Femur (tissue), 1 donor: ENCODE results near the gene RYR2.
"Not testable (repeated sequence)": the region's sequence is repeated elsewhere in the genome, so short reads cannot be mapped to it uniquely, and the experiment has no call there.

ENCODE experiments used
- DNase-seq: peaks from one replicate; pipeline ENCODE4 v3.0.0-alpha.2; 2017

The RYR2 gene

DNA sequence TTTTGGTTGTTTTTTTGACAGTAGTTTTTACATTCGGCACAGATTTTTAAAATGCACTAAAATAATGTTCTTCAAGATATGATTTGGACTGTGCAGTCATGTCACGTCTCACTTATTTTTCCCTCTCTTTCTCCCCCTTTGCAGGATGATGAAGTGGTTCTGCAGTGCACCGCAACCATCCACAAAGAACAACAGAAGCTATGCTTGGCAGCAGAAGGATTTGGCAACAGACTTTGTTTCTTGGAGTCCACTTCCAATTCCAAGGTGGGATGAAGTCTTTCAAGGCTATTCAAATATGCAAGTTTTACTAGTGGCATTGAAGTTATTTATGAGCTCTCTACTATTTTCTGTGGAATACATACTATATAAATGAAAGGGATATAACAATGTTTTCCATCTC lies 228.4 kb downstream of the RYR2 start:
- no peak for DNase-seq

DNA sequence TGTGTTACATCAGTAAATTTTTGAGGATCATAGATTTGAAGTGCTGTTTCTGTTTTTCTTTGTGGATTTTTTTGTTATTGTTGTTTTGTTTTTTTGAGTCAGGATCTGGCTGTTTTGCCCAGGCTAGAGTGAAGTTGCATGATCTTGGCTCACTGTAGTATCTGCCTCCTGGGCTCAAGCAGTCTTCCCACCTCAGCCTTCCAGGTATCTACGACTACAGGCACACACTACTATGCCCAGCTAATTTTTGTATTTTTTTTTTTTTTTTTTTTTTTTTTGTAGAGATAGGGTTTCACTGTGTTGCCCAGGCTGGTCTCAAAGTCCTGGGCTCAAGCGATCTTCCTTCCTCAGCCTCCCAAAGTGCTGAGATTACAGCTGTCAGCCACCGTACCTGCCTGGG lies 236.0 kb downstream of the RYR2 start:
- DNase-seq, result not testable (repeated sequence)

DNA sequence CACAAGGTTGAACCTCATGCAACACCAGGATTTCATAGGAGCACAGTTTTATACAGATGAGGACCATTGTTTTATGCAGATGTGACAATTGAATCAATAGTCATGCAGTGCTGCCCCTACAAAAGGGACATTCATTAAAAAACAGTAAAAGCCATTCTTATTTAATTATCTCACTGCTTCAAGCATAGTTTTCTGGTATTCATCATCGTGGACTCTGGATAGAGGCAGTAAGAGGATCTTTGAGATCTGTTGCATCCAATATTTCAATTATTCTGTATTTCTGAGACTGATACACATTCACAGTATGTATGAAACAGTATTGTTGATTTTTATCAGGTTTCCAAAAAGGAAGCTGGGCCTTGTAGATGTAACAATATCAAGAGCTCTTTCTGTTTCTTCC lies 237.6 kb downstream of the RYR2 start:
- no peak for DNase-seq

- no peak for DNase-seq
Measured at GRCh38 chr1:237281481-237281880, 239.5 kb downstream of the RYR2 start.

DNA sequence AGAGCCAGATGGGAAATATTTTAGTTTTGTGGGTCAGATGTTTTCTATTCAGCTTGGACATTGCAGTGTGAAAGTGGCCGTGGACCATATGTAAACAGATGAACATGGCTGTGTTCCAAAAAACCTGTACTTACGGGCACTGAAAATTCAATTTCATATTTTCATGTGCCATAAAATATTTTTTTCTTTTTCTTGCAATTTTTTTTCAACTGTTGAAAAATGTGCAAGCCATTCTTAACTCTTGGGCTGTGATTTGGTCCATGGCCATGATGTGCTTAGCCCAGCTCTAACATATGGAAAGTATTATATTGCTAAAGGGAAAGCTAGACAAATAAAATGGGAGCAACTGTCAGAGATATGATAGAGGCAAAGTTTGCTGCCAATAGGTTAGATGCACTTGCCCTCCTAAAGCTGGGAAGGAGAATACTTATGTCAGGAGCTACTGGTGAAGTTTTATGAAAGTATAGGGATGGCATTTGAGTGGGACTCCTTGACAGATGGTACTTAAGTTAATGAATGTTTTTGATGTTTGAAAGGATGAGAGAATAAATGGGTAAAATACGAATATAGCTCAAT lies 240.3 kb downstream of the RYR2 start:
- DNase-seq, result no peak

DNA sequence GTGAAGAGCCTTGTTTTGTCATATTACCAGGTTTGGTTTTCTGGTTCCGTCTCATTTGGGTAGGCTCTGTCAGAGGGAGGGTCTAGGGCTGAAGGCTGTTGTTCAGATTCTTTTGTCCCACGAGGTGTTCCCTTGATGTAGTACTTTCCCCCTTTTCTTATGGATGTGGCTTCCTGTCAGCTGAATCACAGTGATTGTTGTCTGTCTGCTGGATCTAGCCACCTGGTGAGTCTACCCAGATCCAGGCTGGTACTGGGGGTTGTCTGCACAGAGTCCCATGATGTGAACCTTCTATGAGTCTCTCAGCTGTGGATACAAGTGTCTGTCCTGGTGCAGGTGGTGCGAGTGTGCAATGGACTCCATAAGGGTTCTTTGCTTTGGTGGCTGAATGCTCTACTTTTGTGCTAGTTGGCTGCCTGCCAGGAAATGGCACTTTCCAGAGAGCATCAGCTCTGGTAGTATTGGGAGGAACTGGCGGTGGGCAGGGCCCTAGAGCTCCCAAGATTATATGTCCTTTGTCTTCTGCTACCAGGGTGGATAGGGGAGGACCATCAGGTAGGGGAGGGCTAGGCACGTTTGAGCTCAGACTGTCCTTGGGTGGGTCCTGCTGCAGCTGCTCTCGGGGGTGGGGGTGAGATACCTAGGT lies 246.0 kb downstream of the RYR2 start:
- DNase-seq, result no peak

DNA sequence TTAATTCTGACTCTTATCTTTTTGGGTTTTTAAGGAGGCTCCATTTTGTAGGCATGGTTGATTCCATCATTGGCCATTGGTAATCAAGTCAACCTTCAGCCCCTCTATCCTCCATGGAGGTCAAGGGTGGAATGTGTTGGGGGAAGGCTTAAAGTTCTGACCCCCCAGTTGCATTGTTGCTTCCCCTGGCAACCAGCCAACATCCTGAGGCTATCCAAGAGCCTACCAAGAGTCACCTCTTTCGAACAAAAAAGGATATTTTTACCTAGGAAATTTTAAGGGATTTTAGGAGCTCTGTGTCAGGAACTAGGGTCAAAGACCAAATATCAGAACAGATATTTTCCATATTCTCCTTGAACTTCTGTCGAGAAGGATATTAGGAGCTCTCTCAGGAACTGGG lies 251.8 kb downstream of the RYR2 start:
- DNase-seq, result no peak

GRCh38 chr1:237296861-237297260 lies 254.9 kb downstream of the RYR2 start:
- DNase-seq, result no peak

- no peak for DNase-seq
Measured at GRCh38 chr1:237300642-237301041, 258.7 kb downstream of the RYR2 start.

- DNase-seq, result no peak
Measured at GRCh38 chr1:237303929-237304328, 261.9 kb downstream of the RYR2 start.

DNA sequence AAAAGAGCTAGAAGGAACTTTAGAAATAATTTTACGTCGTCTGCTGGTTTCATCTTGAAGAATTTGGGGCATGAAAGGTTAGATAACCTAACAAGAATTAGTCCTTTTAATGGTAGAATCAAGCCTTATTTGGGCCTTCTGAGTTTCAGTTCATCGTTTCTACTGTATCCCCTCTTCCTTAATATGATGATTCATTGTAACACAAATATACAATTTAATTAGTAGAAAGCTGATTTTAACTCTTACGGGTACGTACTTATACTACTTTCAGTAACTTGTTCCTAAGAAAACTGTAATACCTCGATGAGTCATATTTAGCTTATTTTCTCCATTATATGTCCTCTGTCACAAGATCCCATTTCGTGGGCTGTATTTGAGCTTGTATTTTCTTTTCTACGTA lies 264.7 kb downstream of the RYR2 start:
- DNase-seq, result no peak

DNA sequence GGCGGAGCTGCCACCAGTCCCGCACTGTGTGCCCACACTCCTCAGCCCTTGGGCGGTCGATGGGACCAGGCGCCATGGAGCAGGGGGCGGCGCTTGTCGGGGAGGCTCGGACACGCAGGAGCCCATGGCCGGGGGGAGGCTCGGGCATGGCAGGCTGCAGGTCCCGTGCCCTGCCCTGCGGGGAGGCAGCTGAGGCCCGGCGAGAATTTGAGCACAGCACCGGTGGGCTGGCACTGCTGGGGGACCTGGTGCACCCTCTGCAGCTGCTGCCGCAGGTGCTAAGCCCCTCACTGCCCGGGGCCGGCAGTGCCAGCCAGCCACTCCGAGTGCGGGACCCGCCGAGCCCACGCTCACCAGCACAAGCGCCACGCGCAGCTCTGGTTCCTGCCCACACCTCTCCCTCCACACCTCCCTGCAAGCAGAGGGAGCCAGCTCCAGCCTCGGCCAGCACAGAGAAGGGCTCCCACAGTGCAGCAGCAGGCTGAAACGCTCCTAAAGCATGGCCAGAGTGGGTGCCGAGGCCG lies 267.7 kb downstream of the RYR2 start:
- DNase-seq, result no peak

DNA sequence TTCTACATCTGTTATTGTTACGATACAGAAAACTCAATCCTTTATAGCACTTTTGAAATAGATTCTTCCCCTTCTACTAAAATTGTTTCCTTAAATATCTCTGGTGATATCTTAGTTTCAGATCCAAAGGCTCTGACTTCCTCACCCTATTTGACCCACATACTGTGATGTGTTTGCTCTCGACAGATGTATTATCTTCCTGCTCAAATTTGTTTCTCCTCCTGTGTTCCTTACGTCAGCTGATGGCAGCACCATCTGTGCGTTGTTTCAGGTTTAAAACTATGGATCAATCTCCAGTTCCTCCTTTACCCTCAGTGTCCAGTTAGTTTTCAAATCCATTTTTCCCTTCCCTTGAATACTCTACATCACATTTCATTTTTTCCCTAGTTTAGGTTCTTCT lies 274.4 kb downstream of the RYR2 start:
- no peak for DNase-seq

DNA sequence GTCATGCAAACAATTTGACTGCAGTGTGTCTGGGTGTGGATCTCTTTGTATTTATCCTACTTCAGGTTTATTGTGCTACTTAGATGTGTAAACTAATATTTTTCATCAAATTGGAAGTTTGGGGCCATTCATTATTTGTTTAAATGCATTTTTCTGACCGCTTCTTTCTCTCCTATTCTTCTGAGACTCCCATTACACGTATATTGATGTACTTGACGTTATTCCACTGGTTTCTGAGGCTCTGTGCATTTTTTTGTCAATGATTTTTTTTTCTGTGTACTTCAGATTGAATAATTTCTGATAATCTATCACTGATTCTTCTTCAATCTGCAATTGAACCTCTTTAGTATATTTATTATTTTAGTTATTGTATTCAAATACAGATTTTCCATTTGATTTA lies 276.8 kb downstream of the RYR2 start:
- DNase-seq, result no peak

- DNase-seq, result no peak
Measured at GRCh38 chr1:237320890-237321289, 278.9 kb downstream of the RYR2 start.

- DNase-seq, result no peak
Measured at GRCh38 chr1:237324226-237324625, 282.2 kb downstream of the RYR2 start.

DNA sequence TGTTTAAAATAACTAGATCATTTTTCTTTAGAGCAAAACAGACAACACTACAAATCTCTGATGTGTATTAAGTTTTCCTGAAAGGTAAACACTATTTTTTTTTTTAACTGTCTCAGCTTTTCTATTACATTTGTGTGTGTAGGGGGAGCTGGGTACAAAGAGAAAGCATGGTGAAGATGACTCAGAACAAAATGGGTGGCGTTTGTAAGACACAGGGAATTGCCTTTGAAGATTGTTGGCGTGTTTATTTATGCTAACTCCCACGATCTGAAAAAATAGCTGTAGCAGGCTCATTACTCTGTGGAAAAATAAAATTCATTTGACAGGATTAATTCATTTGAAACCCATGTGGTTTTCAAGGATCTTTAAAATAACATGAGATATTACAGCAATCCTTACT lies 285.1 kb downstream of the RYR2 start:
- DNase-seq, result no peak

DNA sequence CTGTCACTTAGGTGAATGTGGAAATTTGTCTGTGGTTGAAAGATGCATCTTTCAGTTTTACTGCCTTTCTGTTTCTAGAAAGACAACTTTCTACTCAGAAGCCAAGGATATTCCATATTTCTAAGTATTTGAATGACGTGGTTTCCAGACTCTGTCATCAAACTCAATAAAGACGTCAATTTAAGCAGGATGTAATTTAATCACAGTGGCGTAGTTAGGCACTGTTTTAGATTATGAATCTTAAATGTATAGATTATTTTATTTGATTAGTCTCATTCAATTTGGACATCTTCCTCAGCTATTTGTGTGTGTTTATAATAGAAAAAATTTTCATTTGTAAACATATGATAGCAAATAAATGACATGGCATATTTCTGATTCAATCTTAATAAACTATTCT lies 298.9 kb downstream of the RYR2 start:
- no peak for DNase-seq

DNA sequence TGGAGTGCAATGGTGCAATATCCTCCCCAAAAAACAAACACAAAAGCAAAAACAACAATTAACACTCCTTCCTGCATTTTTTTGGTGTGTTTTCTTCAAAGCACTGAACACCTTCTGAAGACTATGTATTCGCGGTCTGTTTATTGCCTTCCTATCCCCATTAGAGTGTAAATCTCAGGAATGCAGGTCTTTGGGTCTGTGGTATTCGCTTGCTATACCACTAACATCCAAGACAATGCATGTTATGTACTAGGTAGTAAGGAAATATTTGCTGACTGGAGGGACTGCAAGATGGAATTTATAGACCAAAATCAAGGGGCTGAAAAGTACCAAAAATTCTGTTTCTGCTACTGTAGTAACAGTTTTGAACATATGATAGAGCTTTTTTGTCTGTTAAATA lies 299.4 kb downstream of the RYR2 start:
- no peak for DNase-seq

- DNase-seq, result no peak
Measured at GRCh38 chr1:237342730-237343129, 300.7 kb downstream of the RYR2 start.

DNA sequence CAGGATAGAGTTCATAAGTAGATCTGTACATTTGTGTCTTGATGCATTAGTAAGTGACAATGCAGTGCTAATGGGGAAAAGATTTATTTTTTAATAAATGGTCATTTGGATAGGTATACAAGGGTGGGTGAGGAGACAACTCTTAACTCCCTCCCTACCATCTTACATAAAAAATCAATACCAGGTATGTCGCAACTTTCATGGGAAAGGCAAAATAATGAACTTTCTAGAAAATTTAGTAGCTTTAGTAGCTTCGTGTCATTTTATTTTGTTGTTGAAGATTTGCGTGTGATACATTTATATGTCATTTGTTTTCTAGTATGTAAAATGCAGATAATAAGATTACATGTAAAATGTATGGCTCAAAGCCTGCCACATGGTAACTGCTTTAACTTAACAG lies 310.8 kb downstream of the RYR2 start:
- no peak for DNase-seq

- DNase-seq, result no peak
Measured at GRCh38 chr1:237353918-237354317, 311.9 kb downstream of the RYR2 start.

DNA sequence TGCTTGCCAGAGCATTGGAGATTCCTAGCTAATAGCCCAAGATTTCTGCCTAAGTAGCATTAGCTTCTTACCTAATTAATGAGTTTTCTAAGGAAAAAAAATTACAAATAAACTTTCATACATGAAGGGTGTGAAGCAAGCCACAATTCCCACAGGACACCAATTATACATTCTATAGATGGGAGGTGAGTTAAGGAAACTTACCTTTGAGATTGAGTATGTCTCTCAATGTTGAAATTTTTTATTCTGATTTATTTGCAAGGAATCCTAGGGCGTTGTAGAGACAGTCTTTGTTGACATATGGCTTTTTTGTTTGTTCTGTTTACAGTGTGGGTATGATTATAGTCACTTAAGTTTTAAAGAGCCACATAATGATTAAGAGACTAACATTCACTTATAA lies 313.0 kb downstream of the RYR2 start:
- no peak for DNase-seq

GRCh38 chr1:237358555-237358954 lies 316.6 kb downstream of the RYR2 start:
- no peak for DNase-seq

DNA sequence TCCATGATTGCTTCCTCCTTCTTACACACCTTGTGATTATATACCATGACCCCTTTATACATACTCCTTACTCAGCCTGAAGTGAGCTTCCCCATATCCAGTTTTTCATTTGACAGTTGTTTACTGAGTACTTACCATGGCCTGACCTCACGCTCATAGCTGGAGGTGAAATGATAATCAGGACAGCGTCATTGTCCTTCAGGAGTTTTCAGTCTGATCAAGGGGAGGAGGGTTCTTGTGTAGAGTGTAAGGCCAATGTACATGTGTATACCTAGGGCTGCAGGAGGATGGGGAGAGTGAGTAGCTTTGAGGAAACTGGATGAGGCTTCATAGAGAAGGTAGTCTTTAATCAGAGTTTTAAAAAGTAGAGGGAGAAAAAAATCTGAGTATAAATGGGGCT lies 325.8 kb downstream of the RYR2 start:
- DNase-seq, result no peak
